Hematopoietic multipotent progenitor cell treated with erythropoietin and hydrocortisone succinate and interleukin-3 and kit ligand, for 6 days (in vitro differentiated cells): ENCODE measurements around the gene PSMB3.
A peak's percentile ranks its signal among the peaks of the same experiment; 100 is the strongest.

Source experiments
- DNase-seq: peaks from one replicate; pipeline ENCODE4 v3.0.0-alpha.2; 2015

Gene PSMB3

DNA sequence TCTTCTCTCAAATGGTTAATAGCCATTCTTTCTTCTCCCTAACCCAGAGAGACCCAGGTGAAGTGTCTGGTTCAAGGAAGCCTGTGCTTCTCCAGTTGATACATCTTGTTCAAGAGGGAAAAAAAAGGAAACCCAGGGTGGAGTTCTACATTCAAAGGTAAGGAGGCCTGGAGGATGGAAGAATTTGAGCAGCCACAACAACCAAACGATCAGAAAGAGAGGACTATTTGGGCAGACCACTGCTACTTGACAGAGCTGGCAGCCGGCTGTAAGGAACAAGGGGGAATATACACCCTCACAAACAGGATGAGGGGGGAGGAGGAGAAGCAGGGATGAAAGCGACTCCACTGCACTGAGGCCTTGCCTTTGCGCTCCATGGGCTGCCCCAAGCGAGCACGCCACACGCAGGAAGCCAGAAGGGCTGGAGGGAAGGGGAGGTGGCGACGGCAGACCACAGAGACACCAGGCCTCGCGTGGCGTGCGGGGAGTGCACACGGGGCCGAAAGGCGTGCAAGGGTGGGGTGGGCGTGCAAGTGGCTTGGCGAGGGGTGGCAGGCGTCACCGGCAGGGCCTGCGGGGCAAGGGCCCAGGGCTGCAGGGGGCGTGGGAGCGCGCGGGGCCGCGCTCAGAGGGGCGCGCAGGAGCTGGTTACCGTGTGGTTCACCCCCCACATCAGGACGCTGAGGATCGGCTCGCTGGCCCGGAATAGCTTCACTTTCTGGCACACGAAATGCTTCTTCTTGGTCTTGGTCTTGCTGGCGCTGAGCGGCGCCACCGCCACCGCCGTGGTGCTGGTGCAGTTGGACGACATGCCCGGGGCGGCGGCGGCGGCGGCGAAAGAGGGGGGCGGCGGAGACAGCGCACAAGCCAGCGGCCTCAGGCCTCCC lies 46.3 kb downstream of the PSMB3 start:
- peak; percentile 73 for DNase-seq

DNA sequence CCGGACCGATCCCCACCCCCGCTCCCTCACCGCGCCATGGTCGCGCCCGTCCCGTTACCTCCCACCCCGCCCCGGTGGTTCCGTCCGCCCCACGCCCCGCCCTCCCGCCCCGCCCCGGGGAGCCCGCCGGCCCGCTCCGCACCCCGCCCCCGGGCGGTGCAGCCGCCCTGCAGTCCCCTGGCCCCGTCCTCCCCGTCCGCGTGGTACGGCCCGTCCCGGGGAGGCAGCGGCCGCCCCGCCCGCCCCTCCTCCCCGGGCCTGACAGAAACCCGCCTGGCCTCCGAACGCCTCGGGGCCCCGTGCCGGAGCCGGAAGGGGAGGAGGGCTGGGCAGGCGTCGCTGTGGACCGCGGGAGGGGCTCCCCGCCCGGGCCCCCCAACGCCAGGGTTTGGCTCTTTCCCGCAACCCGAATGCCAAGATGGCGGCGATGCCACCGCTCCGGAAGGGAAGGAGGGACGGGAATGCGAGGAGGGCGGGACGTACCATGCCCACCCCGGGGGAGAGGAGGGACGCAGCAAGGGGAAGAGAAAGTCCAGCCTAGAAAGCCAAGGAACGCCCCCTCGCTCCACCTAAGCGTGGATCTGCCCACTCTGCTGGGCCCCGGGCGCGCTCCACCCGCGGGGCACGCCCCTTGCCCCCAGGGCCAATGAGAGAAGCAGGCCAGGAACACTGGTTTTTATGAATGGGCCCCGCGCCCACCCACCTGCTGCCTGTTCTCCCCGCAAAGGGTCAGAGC lies 47.1 kb downstream of the PSMB3 start, which contains the start of gene PIP4K2B:
TSS of gene PIP4K2B (minus strand) at position 56 of the 736 bp plus-strand sequence. CDS start 132 bp downstream, outside the sequence.
- DNase-seq: peak; percentile 99

DNA sequence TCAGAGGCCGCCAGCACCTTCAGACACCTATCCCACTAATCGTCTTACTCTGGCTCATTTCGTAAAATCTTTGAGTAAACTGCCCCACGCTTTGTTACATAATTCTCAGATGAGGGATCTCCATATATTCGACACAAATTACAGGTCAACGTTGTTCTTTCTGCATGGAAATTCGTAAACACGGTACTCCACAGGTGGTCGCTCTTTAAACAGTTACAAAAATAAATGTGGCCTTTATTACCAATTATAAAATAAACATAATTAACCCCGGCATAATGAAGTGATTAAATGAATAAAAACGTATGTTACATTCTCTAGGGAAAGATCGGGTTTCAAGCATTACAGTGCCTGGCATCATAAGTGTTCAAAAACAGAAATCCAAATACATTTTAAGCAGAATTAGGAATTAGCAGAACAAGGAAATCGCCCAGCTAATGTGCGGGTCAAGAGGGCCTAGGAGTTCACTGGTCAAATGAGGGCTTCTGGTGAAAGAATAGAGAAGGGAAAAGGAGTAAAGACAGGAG lies 47.8 kb downstream of the PSMB3 start:
- DNase-seq: no peak

DNA sequence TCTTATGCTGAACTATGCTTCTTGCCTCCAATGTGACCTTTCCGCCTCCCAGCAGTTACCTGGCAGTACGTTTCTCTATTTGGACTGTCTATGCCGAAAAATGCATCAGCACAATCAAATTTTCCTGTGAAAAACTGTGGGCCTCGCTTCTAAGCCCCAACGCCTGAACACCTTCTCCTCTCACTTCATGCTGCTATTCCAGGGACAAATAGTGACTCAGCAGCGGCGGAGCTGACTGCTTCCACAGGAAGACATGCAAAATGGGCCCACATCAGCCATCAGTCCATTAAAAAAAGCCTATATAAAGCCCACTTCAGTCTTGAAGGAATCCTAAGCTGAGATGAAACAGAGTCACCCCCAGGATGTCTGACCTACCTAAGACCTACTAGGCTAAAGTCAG lies 57.3 kb downstream of the PSMB3 start:
- no peak for DNase-seq
